ENCODE data around the gene GRID1.

- TF ChIP-seq GATA2 (IDR thresholded peaks at IDR 0.05; ENCODE audit: low read depth, low read length) (no peak), GATA3 (IDR thresholded peaks at IDR 0.05; ENCODE audit: low read depth, low read length) (no peak)
Measured at GRCh38 chr10:85961073-85961472, 405.5 kb downstream of the GRID1 start.

All from SH-SY5Y (cell line).